Measurements from ENCODE around the gene BLOC1S1. TPM values are rescaled to one million over a fixed set of nuclear protein-coding genes. Genes with fewer than 3 reads are reported as not detected.
A peak's percentile ranks its signal among the peaks of the same experiment; 100 is the strongest.

BLOC1S1 gene
- total and polyA plus RNA-seq, 12 donors, result 68.3 to 515 (median 105) TPM

- TF ChIP-seq, protein P1, sequence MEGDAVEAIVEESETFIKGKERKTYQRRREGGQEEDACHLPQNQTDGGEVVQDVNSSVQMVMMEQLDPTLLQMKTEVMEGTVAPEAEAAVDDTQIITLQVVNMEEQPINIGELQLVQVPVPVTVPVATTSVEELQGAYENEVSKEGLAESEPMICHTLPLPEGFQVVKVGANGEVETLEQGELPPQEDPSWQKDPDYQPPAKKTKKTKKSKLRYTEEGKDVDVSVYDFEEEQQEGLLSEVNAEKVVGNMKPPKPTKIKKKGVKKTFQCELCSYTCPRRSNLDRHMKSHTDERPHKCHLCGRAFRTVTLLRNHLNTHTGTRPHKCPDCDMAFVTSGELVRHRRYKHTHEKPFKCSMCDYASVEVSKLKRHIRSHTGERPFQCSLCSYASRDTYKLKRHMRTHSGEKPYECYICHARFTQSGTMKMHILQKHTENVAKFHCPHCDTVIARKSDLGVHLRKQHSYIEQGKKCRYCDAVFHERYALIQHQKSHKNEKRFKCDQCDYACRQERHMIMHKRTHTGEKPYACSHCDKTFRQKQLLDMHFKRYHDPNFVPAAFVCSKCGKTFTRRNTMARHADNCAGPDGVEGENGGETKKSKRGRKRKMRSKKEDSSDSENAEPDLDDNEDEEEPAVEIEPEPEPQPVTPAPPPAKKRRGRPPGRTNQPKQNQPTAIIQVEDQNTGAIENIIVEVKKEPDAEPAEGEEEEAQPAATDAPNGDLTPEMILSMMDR (IDR thresholded peaks at IDR 0.05), result no peak
- Histone ChIP-seq H3K36me3 (peaks cover 0 to 29% (median 0%) of the 10 kb centered on the region in 9 donors), H3K4me1 (peaks cover 30 to 90% (median 74%) of the 10 kb centered on the region in 9 donors), H3K4me3 (peak overlapping the region in 9 of 10 donors; percentile 44 to 80 (median 70)), H3K27me3 (no peaks in the 10 kb centered on the region), H3K27ac (peak overlapping the region; percentile 82 to 97 (median 92)), H3K9me3 (no peaks in the 10 kb centered on the region)
- DNase-seq (no peak), ATAC-seq (no peak)
- WGBS, 2 donors, result 39 to 40% methylated on average over 8 of the region's 8 CpGs
- intact Hi-C loops (cut with DNase I), result no loop called here
Measured at GRCh38 chr12:55717011-55718007, 1.5 kb downstream of the BLOC1S1 start.

- Histone ChIP-seq H3K4me1 (peaks cover 30 to 85% (median 76%) of the 10 kb centered on the region in 9 donors), H3K27me3 (no peaks in the 10 kb centered on the region), H3K9me3 (no peaks in the 10 kb centered on the region), H3K4me3 (peak overlapping the region in 1 of 10 donors; percentile 70), H3K36me3 (peaks cover 0 to 36% (median 0%) of the 10 kb centered on the region in 9 donors), H3K27ac (peak overlapping the region in 9 of 10 donors; percentile 89 to 97 (median 93))
- TF ChIP-seq, protein P1 (IDR thresholded peaks at IDR 0.05), result no peak
- ATAC-seq (no peak), DNase-seq (no peak)
- intact Hi-C loops (cut with DNase I), result no loop called here
- WGBS, 2 donors, result 19 to 26% methylated on average over 4 of the region's 4 CpGs
Measured at GRCh38 chr12:55718015-55718414, 2.2 kb downstream of the BLOC1S1 start.

- Histone ChIP-seq H3K36me3 (peaks cover 0 to 43% (median under 1%) of the 10 kb centered on the region in 9 donors), H3K4me3 (peak overlapping the region in 1 of 10 donors; percentile 70), H3K27ac (peak overlapping the region in 9 of 10 donors; percentile 89 to 97 (median 93)), H3K4me1 (peaks cover 33 to 85% (median 74%) of the 10 kb centered on the region in 9 donors), H3K9me3 (no peaks in the 10 kb centered on the region), H3K27me3 (no peaks in the 10 kb centered on the region)
- 48 to 61% methylated on average over 4 of the region's 4 CpGs for WGBS, 2 donors
- TF ChIP-seq, protein P1 (IDR thresholded peaks at IDR 0.05), result no peak
- no peak for ATAC-seq
- no peak for DNase-seq
- intact Hi-C loops (cut with DNase I), result no loop called here
Measured at GRCh38 chr12:55718624-55719275, 2.9 kb downstream of the BLOC1S1 start.

GRCh38 chr12:55719371-55719770, 3.5 kb downstream of the BLOC1S1 start:
- no peaks in the 10 kb centered on the region for H3K9me3 ChIP-seq
- TF ChIP-seq, protein P1 (IDR thresholded peaks at IDR 0.05), result no peak
- intact Hi-C loops (cut with DNase I), result no loop called here
- 72 to 76% methylated on average over 7 of the region's 7 CpGs for WGBS, 2 donors
- no peaks in the 10 kb centered on the region for H3K27me3 ChIP-seq
- peak overlapping the region in 9 of 10 donors; percentile 89 to 97 (median 93) for H3K27ac ChIP-seq
- peaks cover 0 to 49% (median 6%) of the 10 kb centered on the region in 9 donors for H3K36me3 ChIP-seq
- no peak overlapping the region for H3K4me3 ChIP-seq
- no peak for ATAC-seq
- no peak for DNase-seq
- H3K4me1 ChIP-seq, result peaks cover 37 to 87% (median 78%) of the 10 kb centered on the region in 9 donors
